ENCODE measurements around the gene SMAD5. TPM values are rescaled to one million over a fixed set of nuclear protein-coding genes. Genes with fewer than 3 reads are reported as not detected.

SMAD5 gene
- total RNA-seq, 6 donors from 2014 or later = 14.6 to 54.3 (median 45.1) TPM

- Histone ChIP-seq H3K27ac (no peak overlapping the region), H3K36me3 (no peaks in the 10 kb centered on the region), H3K9me3 (peaks cover 0 to under 1% (median 0%) of the 10 kb centered on the region in 4 donors), H3K27me3 (no peaks in the 10 kb centered on the region), H3K4me3 (no peak overlapping the region), H3K4me1 (no peaks in the 10 kb centered on the region)
- no peak for TF ChIP-seq POLR2AphosphoS5 (IDR thresholded peaks at IDR 0.05)
- no peak for TF ChIP-seq POLR2A (IDR thresholded peaks at IDR 0.05)
- TF ChIP-seq EP300 (IDR thresholded peaks at IDR 0.05) = no peak
- no peak for TF ChIP-seq CTCF (IDR thresholded peaks at IDR 0.05)
- DNase-seq (no peak), ATAC-seq (ENCODE audit: low FRiP score in 2 of 2) (no peak)
- WGBS, 2 donors = 55 to 61% methylated on average over 4 of the region's 4 CpGs
These were observed 67.5 kb downstream of the SMAD5 start for GRCh38 chr5:136200130-136200529.

- ATAC-seq (ENCODE audit: low FRiP score in 2 of 2) (no peak), DNase-seq (no peak)
- TF ChIP-seq POLR2A (IDR thresholded peaks at IDR 0.05) (no peak), EP300 (IDR thresholded peaks at IDR 0.05) (no peak), POLR2AphosphoS5 (IDR thresholded peaks at IDR 0.05) (no peak), CTCF (IDR thresholded peaks at IDR 0.05) (no peak)
- no peak overlapping the region for H3K4me3 ChIP-seq
- H3K9me3 ChIP-seq = peaks cover 0 to 4% (median 0%) of the 10 kb centered on the region in 4 donors
- no peaks in the 10 kb centered on the region for H3K27me3 ChIP-seq
- no peaks in the 10 kb centered on the region for H3K36me3 ChIP-seq
- no peaks in the 10 kb centered on the region for H3K4me1 ChIP-seq
- H3K27ac ChIP-seq = no peak overlapping the region
- WGBS, 2 donors = 67 to 75% methylated on average over 3 of the region's 3 CpGs
These were observed 68.1 kb downstream of the SMAD5 start for GRCh38 chr5:136200761-136201160.

GRCh38 chr5:136201870-136202269, 69.2 kb downstream of the SMAD5 start:
- 65 to 81% methylated on average over 4 of the region's 4 CpGs for WGBS, 2 donors
- H3K27ac ChIP-seq = no peak overlapping the region
- no peaks in the 10 kb centered on the region for H3K27me3 ChIP-seq
- ATAC-seq (ENCODE audit: low FRiP score in 2 of 2) = no peak
- TF ChIP-seq CTCF (IDR thresholded peaks at IDR 0.05) = no peak
- no peak for TF ChIP-seq EP300 (IDR thresholded peaks at IDR 0.05)
- TF ChIP-seq POLR2A (IDR thresholded peaks at IDR 0.05) = no peak
- TF ChIP-seq POLR2AphosphoS5 (IDR thresholded peaks at IDR 0.05) = no peak
- no peak overlapping the region for H3K4me3 ChIP-seq
- peaks cover 0 to 4% (median 0%) of the 10 kb centered on the region in 4 donors for H3K9me3 ChIP-seq
- no peaks in the 10 kb centered on the region for H3K4me1 ChIP-seq
- no peaks in the 10 kb centered on the region for H3K36me3 ChIP-seq
- DNase-seq = no peak

GRCh38 chr5:136202469-136203205, 70.0 kb downstream of the SMAD5 start:
- WGBS, 2 donors = 38 to 39% methylated on average over 10 to 13 of the region's 13 CpGs
- Histone ChIP-seq H3K9me3 (peaks cover 0 to 4% (median 0%) of the 10 kb centered on the region in 4 donors), H3K4me1 (no peaks in the 10 kb centered on the region), H3K36me3 (no peaks in the 10 kb centered on the region), H3K27ac (no peak overlapping the region), H3K27me3 (no peaks in the 10 kb centered on the region), H3K4me3 (no peak overlapping the region)
- TF ChIP-seq CTCF (IDR thresholded peaks at IDR 0.05) (no peak), EP300 (IDR thresholded peaks at IDR 0.05) (no peak), POLR2AphosphoS5 (IDR thresholded peaks at IDR 0.05) (no peak), POLR2A (IDR thresholded peaks at IDR 0.05) (no peak)
- ATAC-seq (ENCODE audit: low FRiP score in 2 of 2) = no peak
- DNase-seq = peak in 1 of 2 donors; percentile 20
